Activated B cell treated with CpG ODN at 0.5 μM for 24 hours (primary cell): ENCODE measurements around the gene PGAP3. TPM values are rescaled to one million over a fixed set of nuclear protein-coding genes. Genes with fewer than 3 reads are reported as not detected.

ENCODE experiments used
- ATAC-seq: fragments of 200-7000 bp; cut with Tn5 transposase; one replicate; pipeline ENCODE4 v1.10.0; 2021; ENCODE audit warnings: low read depth, mild to moderate bottlenecking, moderate library complexity
- CTCF ChIA-PET: fragments of 350-600 bp; sonication (Branson Sonifier 250); formaldehyde crosslinking; loops from one replicate; lab custom pipeline; 2021; ENCODE audit warnings: antibody characterized with exemption; lab: Charles Lee
- POLR2A ChIA-PET: fragments of 350-600 bp; sonication (Branson Sonifier 250); formaldehyde crosslinking; loops from one replicate; lab custom pipeline; 2021; ENCODE audit warnings: antibody characterized with exemption; lab: Charles Lee
- DNase-seq: peaks from one replicate; pipeline ENCODE4 v3.0.0; 2022
- H3K27ac Mint-ChIP-seq: one replicate; pipeline ENCODE4 v1.8.0; 2020; ENCODE audit warnings: mixed read lengths
- H3K27me3 Mint-ChIP-seq: one replicate; pipeline ENCODE4 v1.8.0; 2021; ENCODE audit warnings: mixed read lengths
- H3K36me3 Mint-ChIP-seq: one replicate; pipeline ENCODE4 v1.8.0; 2021; ENCODE audit warnings: low read depth, mixed read lengths
- H3K4me1 Mint-ChIP-seq: one replicate; pipeline ENCODE4 v1.8.0; 2021; ENCODE audit warnings: mixed read lengths
- H3K4me3 Mint-ChIP-seq: one replicate; pipeline ENCODE4 v1.8.0; 2020; ENCODE audit warnings: mild to moderate bottlenecking, mixed read lengths
- H3K9me3 Mint-ChIP-seq: one replicate; pipeline ENCODE4 v1.8.0; 2020; ENCODE audit warnings: mixed read lengths
- CTCF ChIP-seq: fragments of 200-600 bp; IDR thresholded peaks from one replicate; pipeline ENCODE4 v1.8.0; 2022; ENCODE audit warnings: antibody characterized with exemption, mild to moderate bottlenecking
- intact Hi-C: fragments of 100-400 bp; cut with micrococcal nuclease; formaldehyde crosslinking; loops from one replicate; pipeline ENCODE4 v1.15.1; 2024
- total RNA-seq: library from RNA; stranded (reverse); gene quantifications from 2 replicates; pipeline ENCODE4 v1.2.3, GENCODE V29; 2022

The PGAP3 gene
- total RNA-seq, 1 donor from 2014 or later: 24.0 TPM

- H3K4me3 Mint-ChIP-seq: peak overlapping the region; percentile 70
- peak; percentile 77 for ATAC-seq
- DNase-seq: peak; percentile 92
- H3K4me1 Mint-ChIP-seq: peaks cover 26% of the 10 kb centered on the region
- intact Hi-C loops: loop anchor here (1.0 to 10.0 kb wide), 11 partner anchors 15 to 456 kb away; partner anchors contain the start of genes IKZF3, MIEN1, PNMT and PSMD3
- H3K36me3 Mint-ChIP-seq: no peaks in the 10 kb centered on the region
- ChIA-PET POLR2A (interaction anchor here (0.6 to 3.5 kb wide), 11 partner anchors 66 to 359 kb away, joined by 3 to 17 read pairs (median 7); partner anchors contain the start of genes MIEN1, PGAP3 and PSMD3), CTCF (interaction anchor here (0.5 to 6.1 kb wide), 54 partner anchors 9 to 552 kb away, joined by 3 to 124 read pairs (median 4); partner anchors contain the start of genes CSF3, IKZF3, MIEN1 and NEUROD2)
- no peaks in the 10 kb centered on the region for H3K9me3 Mint-ChIP-seq
- H3K27ac Mint-ChIP-seq: peak overlapping the region; percentile 60
- TF ChIP-seq CTCF: peak; percentile 97
- H3K27me3 Mint-ChIP-seq: peaks cover 16% of the 10 kb centered on the region
These were observed 66.1 kb downstream of the PGAP3 start for GRCh38 chr17:39621523-39622379.

Other genes with a start within 250 kb of the PGAP3 start
- gene MED1, start 236.8 kb downstream of the PGAP3 start, total RNA-seq: 59.2 and 64.3 TPM in 2 replicates
- 100 and 118 TPM in 2 replicates for gene CDK12, start 226.6 kb downstream of the PGAP3 start, total RNA-seq
- 0.02 TPM in 1 of 2 replicates, not detected in the other for gene NEUROD2, start 80.1 kb downstream of the PGAP3 start, total RNA-seq
- not detected in 2 replicates for gene PPP1R1B, start 61.1 kb downstream of the PGAP3 start, total RNA-seq
- 51.8 and 58.2 TPM in 2 replicates for gene STARD3, start 50.9 kb downstream of the PGAP3 start, total RNA-seq
- 2.1 and 2.3 TPM in 2 replicates for gene TCAP, start 22.7 kb downstream of the PGAP3 start, total RNA-seq
- not detected in 2 replicates for gene PNMT, start 19.6 kb downstream of the PGAP3 start, total RNA-seq
- 4.4 and 7.1 TPM in 2 replicates for gene ERBB2, start 12.0 kb upstream of the PGAP3 start, total RNA-seq
- 42.2 and 45.7 TPM in 2 replicates for gene MIEN1, start 42.5 kb upstream of the PGAP3 start, total RNA-seq
- 0.44 TPM in 1 of 2 replicates, not detected in the other for gene GRB7, start 49.9 kb upstream of the PGAP3 start, total RNA-seq
- 208 and 220 TPM in 2 replicates for gene IKZF3, start 176.3 kb upstream of the PGAP3 start, total RNA-seq
- gene ZPBP2, start 180.1 kb upstream of the PGAP3 start, total RNA-seq: 1.2 and 1.6 TPM in 2 replicates
- gene GSDMB, start 230.6 kb upstream of the PGAP3 start, total RNA-seq: 10.3 and 11.7 TPM in 2 replicates
- gene ORMDL3, start 239.5 kb upstream of the PGAP3 start, total RNA-seq: 38.5 and 49.1 TPM in 2 replicates
- not detected in 2 replicates for gene LRRC3C, start 239.7 kb upstream of the PGAP3 start, total RNA-seq